Lower leg skin (tissue), 3 donors: ENCODE data around the gene DAP.

ENCODE experiments used
- CTCF ChIP-seq, 3 donors: fragments of 450-650 bp; IDR thresholded peaks; one replicate each; pipeline ENCODE4 v1.5.1; 2016; ENCODE audit warnings: antibody characterized with exemption in 3 of 3, mild to moderate bottlenecking in 3 of 3, moderate library complexity in 2 of 3
- POLR2A ChIP-seq, 2 donors: fragments of 450-650 bp; IDR thresholded peaks; one replicate each; pipeline ENCODE4 v1.6.1; 2016 to 2017; ENCODE audit warnings: antibody characterized with exemption in 2 of 2, mild to moderate bottlenecking in 1 of 2, moderate library complexity in 1 of 2

GRCh38 chr5:10663489-10664179 is 97.4 kb downstream of the DAP start:
- no peak for TF ChIP-seq CTCF (IDR thresholded peaks at IDR 0.05)
- TF ChIP-seq POLR2A (IDR thresholded peaks at IDR 0.05), result no peak
